ENCODE measurements around the gene PDGFRA.

The PDGFRA gene

DNA sequence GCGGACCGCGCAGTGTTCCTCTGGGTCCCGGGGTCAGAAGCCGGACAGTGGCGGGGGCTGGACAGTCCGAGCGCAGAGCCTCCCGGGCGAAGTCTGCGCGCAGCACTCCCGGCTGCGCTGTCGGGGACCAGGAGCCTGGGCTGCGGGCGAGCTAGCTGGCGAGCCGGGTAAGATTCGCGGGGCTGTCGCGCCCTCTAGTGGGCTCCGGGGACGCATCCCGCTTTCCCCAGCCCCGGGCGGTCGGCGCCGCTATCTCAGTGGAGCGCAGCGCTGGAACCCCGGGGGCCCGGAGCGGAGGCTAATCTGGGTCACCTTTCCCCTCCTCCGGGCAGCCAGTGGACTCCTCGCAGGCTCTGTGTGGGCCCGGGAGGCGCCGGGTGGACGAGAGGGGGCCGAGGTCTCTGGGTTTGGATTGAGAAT lies 4.2 kb downstream of the PDGFRA start:
- TF ChIP-seq, protein P1, sequence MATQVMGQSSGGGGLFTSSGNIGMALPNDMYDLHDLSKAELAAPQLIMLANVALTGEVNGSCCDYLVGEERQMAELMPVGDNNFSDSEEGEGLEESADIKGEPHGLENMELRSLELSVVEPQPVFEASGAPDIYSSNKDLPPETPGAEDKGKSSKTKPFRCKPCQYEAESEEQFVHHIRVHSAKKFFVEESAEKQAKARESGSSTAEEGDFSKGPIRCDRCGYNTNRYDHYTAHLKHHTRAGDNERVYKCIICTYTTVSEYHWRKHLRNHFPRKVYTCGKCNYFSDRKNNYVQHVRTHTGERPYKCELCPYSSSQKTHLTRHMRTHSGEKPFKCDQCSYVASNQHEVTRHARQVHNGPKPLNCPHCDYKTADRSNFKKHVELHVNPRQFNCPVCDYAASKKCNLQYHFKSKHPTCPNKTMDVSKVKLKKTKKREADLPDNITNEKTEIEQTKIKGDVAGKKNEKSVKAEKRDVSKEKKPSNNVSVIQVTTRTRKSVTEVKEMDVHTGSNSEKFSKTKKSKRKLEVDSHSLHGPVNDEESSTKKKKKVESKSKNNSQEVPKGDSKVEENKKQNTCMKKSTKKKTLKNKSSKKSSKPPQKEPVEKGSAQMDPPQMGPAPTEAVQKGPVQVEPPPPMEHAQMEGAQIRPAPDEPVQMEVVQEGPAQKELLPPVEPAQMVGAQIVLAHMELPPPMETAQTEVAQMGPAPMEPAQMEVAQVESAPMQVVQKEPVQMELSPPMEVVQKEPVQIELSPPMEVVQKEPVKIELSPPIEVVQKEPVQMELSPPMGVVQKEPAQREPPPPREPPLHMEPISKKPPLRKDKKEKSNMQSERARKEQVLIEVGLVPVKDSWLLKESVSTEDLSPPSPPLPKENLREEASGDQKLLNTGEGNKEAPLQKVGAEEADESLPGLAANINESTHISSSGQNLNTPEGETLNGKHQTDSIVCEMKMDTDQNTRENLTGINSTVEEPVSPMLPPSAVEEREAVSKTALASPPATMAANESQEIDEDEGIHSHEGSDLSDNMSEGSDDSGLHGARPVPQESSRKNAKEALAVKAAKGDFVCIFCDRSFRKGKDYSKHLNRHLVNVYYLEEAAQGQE (IDR thresholded peaks at IDR 0.05; ENCODE audit: insufficient read depth in 1 of 2, low read depth in 2 of 2, low read length in 2 of 2), result no peak
- TF ChIP-seq TAF1 (IDR thresholded peaks at IDR 0.05; ENCODE audit: borderline replicate concordance, insufficient read depth, low read length) (no peak), POLR2AphosphoS5 (IDR thresholded peaks at IDR 0.05; ENCODE audit: low read depth, low read length) (no peak), SIN3A (IDR thresholded peaks at IDR 0.05; ENCODE audit: borderline replicate concordance, insufficient read depth, low read length) (no peak), FOXP2 (optimal IDR thresholded peaks at IDR 0.05; ENCODE audit: borderline replicate concordance, extremely low read depth, extremely low read length, insufficient read depth) (no peak)

DNA sequence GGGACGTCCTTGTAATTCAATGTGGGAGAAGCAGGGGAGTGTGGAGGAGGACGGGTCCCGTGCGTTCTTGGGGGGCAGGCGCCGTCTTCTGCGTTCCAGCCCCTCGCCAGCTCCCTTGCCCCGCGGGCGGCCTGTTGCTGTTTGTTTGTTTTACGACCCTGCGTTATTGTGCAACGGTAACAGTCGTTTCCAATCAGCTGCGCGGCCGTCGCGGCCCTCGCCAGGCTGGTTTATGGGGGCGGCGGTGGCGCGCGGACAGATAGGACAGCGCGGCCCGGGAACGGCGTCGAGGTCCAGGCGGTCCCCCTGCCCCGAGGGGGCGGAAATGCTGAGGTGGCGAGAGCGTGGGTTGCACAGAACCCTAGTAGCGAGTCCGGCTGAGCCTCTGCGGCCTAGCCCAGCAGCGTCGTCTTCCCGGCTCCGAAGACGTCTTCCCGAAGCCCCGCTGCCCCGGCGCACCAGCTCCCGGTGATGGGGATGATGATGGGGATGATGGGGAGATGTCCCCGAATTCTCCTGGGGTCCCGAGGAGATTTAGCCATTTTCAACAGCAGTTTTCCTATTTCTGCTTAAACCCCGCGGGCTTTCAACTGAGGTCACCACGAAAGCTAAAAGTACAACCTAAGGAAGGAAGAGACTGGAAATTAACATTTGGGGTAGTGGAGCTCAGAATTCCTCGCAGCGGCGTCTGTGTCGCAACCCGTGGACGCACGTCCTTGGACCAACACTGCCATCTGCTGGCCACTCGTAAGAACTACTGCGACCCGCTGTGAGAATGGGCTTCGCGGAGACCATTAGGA lies 4.8 kb downstream of the PDGFRA start:
- TF ChIP-seq FOXP2 (optimal IDR thresholded peaks at IDR 0.05; ENCODE audit: borderline replicate concordance, extremely low read depth, extremely low read length, insufficient read depth), result no peak
- TF ChIP-seq POLR2AphosphoS5 (IDR thresholded peaks at IDR 0.05; ENCODE audit: low read depth, low read length), result no peak
- TF ChIP-seq SIN3A (IDR thresholded peaks at IDR 0.05; ENCODE audit: borderline replicate concordance, insufficient read depth, low read length), result no peak
- TF ChIP-seq, protein P1 (IDR thresholded peaks at IDR 0.05; ENCODE audit: insufficient read depth in 1 of 2, low read depth in 2 of 2, low read length in 2 of 2), result no peak
- no peak for TF ChIP-seq TAF1 (IDR thresholded peaks at IDR 0.05; ENCODE audit: borderline replicate concordance, insufficient read depth, low read length)

DNA sequence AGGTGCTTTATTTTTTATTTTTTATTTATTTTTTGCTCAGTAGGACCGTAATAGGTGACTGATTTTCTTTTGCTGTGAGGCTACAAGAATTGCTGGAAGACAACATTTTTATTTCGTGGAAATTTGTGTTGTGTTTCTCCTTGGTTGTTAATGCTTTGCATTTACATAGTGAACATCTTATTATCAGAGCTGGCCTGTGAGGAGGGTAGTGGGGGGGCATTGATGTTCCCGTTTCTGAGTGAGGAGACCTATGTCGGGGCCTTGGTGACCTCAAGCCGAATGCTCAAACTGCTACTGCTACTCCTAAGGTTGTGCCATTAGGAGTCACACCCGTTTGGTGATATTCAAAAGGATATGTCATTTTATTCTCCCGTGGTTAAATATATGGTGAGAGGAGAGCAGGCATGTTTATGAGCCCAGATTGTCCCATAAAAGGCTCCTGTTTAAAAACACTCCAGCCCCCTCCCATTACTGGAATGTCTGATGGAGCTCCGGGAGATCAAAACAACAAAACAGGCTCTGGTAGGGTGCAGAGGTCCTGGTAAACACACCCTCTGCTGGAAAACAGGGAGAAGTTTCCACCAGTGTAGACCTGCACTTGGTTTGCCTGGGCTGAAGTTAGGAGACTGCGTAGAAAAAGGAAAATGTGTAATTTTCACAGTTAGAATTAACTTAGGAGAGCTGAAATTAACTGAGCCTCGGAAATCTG lies 5.6 kb downstream of the PDGFRA start:
- no peak for TF ChIP-seq POLR2AphosphoS5 (IDR thresholded peaks at IDR 0.05; ENCODE audit: low read depth, low read length)
- TF ChIP-seq FOXP2 (optimal IDR thresholded peaks at IDR 0.05; ENCODE audit: borderline replicate concordance, extremely low read depth, extremely low read length, insufficient read depth), result no peak
- no peak for TF ChIP-seq TAF1 (IDR thresholded peaks at IDR 0.05; ENCODE audit: borderline replicate concordance, insufficient read depth, low read length)
- TF ChIP-seq, protein P1 (IDR thresholded peaks at IDR 0.05; ENCODE audit: insufficient read depth in 1 of 2, low read depth in 2 of 2, low read length in 2 of 2), result no peak

DNA sequence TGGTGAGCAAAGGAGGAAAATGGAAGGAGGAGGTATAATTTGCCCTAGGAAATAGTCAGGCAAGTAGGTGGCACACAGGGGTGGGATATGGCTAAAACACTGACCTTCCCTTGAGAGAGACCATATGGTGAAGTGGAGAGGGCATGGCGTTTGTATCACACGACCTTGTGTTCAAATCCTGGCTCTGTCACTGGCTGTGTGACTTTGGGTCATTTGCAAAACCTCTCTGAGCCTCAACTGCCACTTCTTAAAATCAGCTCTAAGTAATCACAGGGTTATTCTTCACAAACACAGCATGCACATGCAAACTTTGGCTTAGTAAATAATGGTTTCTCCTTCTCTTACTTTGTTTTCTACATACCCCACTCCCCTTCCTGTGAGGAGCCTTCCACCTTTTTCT lies 8.7 kb downstream of the PDGFRA start:
- TF ChIP-seq, protein P1 (IDR thresholded peaks at IDR 0.05; ENCODE audit: insufficient read depth in 1 of 2, low read depth in 2 of 2, low read length in 2 of 2), result no peak
- TF ChIP-seq SIN3A (IDR thresholded peaks at IDR 0.05; ENCODE audit: borderline replicate concordance, insufficient read depth, low read length) (no peak), POLR2AphosphoS5 (IDR thresholded peaks at IDR 0.05; ENCODE audit: low read depth, low read length) (no peak), TAF1 (IDR thresholded peaks at IDR 0.05; ENCODE audit: borderline replicate concordance, insufficient read depth, low read length) (no peak), FOXP2 (optimal IDR thresholded peaks at IDR 0.05; ENCODE audit: borderline replicate concordance, extremely low read depth, extremely low read length, insufficient read depth) (no peak)

Measured in PFSK-1 (cell line).